Immature natural killer cell (primary cell): ENCODE results near the gene IL7R. TPM values are rescaled to one million over a fixed set of nuclear protein-coding genes. Genes with fewer than 3 reads are reported as not detected.
"Not testable (repeated sequence)": the region's sequence is repeated elsewhere in the genome, so short reads cannot be mapped to it uniquely, and the experiment has no call there.

Experiments used
- DNase-seq, 3 donors: peaks; one replicate each; pipeline ENCODE4 v3.0.0; 2022; ENCODE audit warnings: mixed read lengths in 1 of 3
- H3K27ac Mint-ChIP-seq, 6 donors: one replicate each; pipeline ENCODE4 v1.8.0; 2020; ENCODE audit warnings: mixed read lengths in 6 of 6, mild to moderate bottlenecking in 5 of 6, inconsistent platforms in 4 of 6, moderate library complexity in 3 of 6
- H3K27me3 Mint-ChIP-seq, 3 donors: one replicate each; pipeline ENCODE4 v1.8.0; 2020 to 2021; ENCODE audit warnings: low read depth in 3 of 3, mild to moderate bottlenecking in 3 of 3, mixed read lengths in 3 of 3, moderate library complexity in 3 of 3, inconsistent platforms in 1 of 3
- H3K36me3 Mint-ChIP-seq, 3 donors: one replicate each; pipeline ENCODE4 v1.8.0; 2020; ENCODE audit warnings: mixed read lengths in 3 of 3, inconsistent platforms in 2 of 3, mild to moderate bottlenecking in 2 of 3
- H3K4me1 Mint-ChIP-seq, 2 donors: one replicate each; pipeline ENCODE4 v1.8.0; 2020; ENCODE audit warnings: inconsistent platforms in 2 of 2, mild to moderate bottlenecking in 2 of 2, mixed read lengths in 2 of 2, moderate library complexity in 1 of 2
- H3K4me3 Mint-ChIP-seq, 5 donors: one replicate each; pipeline ENCODE4 v1.8.0; 2020; ENCODE audit warnings: mild to moderate bottlenecking in 5 of 5, mixed read lengths in 5 of 5, inconsistent platforms in 3 of 5, moderate library complexity in 3 of 5
- H3K9me3 Mint-ChIP-seq, 6 donors: one replicate each; pipeline ENCODE4 v1.8.0; 2020; ENCODE audit warnings: mild to moderate bottlenecking in 6 of 6, mixed read lengths in 6 of 6, inconsistent platforms in 4 of 6, moderate library complexity in 3 of 6
- polyA plus RNA-seq, 3 donors: library from polyadenylated mRNA; unstranded; fragments of 300-500 nt; fragmentation: Illumina TruSeq; gene quantifications; one replicate each; pipeline ENCODE4 v1.2.3, GENCODE V29; 2021

IL7R gene
- polyA plus RNA-seq, 3 donors from 2014 or later: 36.8 to 70.9 (median 65.6) TPM

DNA sequence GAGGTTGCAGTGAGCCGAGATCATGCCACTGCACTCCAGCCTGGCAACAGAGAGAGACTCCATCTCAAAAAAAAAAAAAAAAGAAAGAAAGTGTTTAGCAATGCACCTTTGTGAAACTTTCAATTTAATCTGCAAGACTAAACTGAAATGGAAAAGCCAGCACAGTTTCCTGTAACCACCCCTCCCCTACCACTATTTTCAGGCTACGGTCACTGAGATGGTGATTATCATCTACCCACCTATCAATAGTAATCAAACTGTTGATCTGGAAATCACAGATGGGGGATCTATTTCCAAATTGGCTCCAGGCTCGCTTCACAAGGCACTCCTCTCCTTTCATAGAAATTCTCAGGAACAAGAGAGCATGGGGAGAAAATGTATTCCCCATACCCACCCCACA is 30.6 kb upstream of the IL7R start:
- no peak overlapping the region for H3K27ac Mint-ChIP-seq
- no peak for DNase-seq
- H3K27me3 Mint-ChIP-seq: peaks cover 0 to 4% (median 2%) of the 10 kb centered on the region in 3 donors
- H3K4me1 Mint-ChIP-seq: peaks cover 11 to 18% of the 10 kb centered on the region in 2 donors
- H3K4me3 Mint-ChIP-seq: no peak overlapping the region
- no peaks in the 10 kb centered on the region for H3K36me3 Mint-ChIP-seq
- no peaks in the 10 kb centered on the region for H3K9me3 Mint-ChIP-seq

DNA sequence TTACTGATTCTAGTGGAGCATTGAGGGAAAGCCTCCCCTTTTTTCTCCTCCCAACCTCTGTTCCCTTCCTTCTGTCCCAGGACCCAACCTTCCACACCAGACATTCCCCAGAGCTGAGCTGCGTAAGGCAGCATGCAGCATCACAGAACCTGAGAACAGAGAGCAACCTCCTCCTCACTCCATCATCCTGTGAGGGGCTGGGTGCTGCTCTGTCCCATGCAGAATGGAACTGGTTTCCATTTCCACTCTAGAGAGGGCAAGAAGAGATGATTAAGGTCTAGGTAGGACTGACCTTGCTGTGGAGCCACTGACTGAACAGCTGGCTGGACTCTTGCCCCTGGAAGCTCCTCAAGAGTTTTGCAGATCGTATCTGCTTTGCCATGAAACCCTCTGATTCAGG is 30.1 kb upstream of the IL7R start:
- Mint-ChIP-seq H3K27ac (peak overlapping the region in 2 of 6 donors; percentile 17 to 41), H3K27me3 (peaks cover 0 to 6% (median 4%) of the 10 kb centered on the region in 3 donors), H3K36me3 (no peaks in the 10 kb centered on the region), H3K4me1 (peaks cover 11 to 23% of the 10 kb centered on the region in 2 donors), H3K9me3 (no peaks in the 10 kb centered on the region), H3K4me3 (no peak overlapping the region)
- no peak for DNase-seq

DNA sequence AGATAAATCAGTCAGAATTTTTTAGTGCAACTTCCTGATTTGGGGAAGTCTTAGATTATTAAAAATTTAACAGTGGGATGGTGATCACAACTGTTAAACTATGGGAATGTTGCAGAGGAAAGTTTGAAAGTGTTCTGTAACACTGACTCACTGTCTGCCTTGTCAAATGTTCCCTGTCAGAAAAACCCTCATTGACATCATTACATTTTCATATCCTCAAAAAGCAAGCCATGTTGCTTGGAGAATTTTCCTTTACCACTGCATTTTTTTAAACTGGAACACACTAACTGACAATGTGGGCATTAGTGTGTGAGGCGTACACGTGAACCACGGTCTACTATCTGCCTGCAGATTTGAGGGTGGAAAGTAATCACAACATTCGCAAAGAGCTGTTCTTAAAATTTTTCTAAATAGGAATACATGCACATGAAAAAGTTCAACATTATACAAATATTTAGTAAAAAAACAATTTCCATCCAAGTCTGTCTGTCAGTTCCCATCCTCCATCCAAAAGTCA is 28.6 kb upstream of the IL7R start:
- peaks cover 13 to 23% of the 10 kb centered on the region in 2 donors for H3K4me1 Mint-ChIP-seq
- no peak overlapping the region for H3K27ac Mint-ChIP-seq
- H3K4me3 Mint-ChIP-seq: no peak overlapping the region
- no peak for DNase-seq
- H3K27me3 Mint-ChIP-seq: peaks cover 0 to 11% (median 1%) of the 10 kb centered on the region in 3 donors
- no peaks in the 10 kb centered on the region for H3K9me3 Mint-ChIP-seq
- H3K36me3 Mint-ChIP-seq: no peaks in the 10 kb centered on the region

DNA sequence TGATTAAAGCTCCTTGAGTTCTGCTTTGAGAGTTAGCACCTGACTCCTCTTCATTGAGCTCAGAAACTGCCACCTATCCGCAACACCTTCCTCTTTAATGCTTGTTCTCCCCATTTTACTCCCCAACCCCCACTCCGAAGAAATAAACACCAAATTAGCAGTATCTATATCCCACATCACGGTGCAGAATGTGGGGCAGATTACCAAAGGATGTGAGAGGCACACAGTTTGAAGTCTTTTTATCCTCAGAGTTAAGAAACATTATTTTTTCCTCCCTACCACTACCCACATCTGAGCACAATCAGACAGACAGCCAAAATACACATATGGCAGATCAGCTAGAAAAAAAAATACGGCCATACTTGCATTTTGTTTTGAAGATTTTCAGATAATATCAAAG is 26.1 kb upstream of the IL7R start:
- peaks cover 1 to 20% (median 3%) of the 10 kb centered on the region in 3 donors for H3K27me3 Mint-ChIP-seq
- H3K4me3 Mint-ChIP-seq: no peak overlapping the region
- H3K27ac Mint-ChIP-seq: peak overlapping the region in 2 of 6 donors; percentile 11 to 43
- H3K4me1 Mint-ChIP-seq: peaks cover 20 to 34% of the 10 kb centered on the region in 2 donors
- H3K36me3 Mint-ChIP-seq: no peaks in the 10 kb centered on the region
- no peak for DNase-seq
- H3K9me3 Mint-ChIP-seq: no peaks in the 10 kb centered on the region

DNA sequence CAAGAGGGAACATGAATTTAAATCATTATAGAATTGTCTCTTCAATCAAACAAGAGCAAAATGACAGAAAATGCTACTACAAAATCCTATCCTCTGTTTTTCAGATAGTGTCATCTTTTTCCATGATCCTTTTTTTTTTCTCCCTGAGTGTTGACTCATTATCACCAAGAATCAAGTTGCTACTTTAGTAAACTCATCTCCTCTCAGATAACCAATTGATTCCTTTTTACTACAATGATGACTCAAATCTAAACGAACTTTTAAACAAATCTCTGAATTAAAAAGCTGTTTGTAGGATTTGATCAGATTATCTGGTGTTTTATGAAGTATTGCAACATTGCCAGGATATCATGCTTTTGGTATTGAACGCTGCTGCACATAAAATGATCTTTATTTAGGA is 23.9 kb upstream of the IL7R start:
- no peak for DNase-seq
- peak overlapping the region in 2 of 5 donors; percentile 19 to 33 for H3K4me3 Mint-ChIP-seq
- peaks cover 0 to 22% (median 3%) of the 10 kb centered on the region in 3 donors for H3K27me3 Mint-ChIP-seq
- peak overlapping the region in 2 of 6 donors; percentile 5 to 38 for H3K27ac Mint-ChIP-seq
- H3K9me3 Mint-ChIP-seq: no peaks in the 10 kb centered on the region
- H3K4me1 Mint-ChIP-seq: peaks cover 20 to 34% of the 10 kb centered on the region in 2 donors
- H3K36me3 Mint-ChIP-seq: no peaks in the 10 kb centered on the region

DNA sequence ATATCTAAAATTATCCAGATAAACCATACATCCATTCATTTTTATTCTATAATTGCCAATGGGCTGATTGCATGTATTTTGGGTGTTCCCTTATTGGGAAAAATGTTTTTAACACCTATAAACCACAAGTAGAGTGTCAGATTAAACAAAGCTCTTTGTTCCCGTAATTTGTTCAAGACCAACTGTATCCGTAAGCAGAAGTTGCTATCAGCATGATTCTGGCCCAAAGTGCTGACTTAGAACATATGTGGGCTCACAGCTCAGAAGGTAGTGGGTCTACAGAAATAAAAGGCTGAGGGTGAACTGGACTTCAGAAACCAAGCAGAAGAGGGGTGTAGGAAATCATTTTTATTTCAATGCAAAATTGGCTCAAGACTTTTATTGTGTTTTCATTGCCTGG is 23.5 kb upstream of the IL7R start:
- peak overlapping the region in 4 of 6 donors; percentile 19 to 64 (median 44) for H3K27ac Mint-ChIP-seq

DNA sequence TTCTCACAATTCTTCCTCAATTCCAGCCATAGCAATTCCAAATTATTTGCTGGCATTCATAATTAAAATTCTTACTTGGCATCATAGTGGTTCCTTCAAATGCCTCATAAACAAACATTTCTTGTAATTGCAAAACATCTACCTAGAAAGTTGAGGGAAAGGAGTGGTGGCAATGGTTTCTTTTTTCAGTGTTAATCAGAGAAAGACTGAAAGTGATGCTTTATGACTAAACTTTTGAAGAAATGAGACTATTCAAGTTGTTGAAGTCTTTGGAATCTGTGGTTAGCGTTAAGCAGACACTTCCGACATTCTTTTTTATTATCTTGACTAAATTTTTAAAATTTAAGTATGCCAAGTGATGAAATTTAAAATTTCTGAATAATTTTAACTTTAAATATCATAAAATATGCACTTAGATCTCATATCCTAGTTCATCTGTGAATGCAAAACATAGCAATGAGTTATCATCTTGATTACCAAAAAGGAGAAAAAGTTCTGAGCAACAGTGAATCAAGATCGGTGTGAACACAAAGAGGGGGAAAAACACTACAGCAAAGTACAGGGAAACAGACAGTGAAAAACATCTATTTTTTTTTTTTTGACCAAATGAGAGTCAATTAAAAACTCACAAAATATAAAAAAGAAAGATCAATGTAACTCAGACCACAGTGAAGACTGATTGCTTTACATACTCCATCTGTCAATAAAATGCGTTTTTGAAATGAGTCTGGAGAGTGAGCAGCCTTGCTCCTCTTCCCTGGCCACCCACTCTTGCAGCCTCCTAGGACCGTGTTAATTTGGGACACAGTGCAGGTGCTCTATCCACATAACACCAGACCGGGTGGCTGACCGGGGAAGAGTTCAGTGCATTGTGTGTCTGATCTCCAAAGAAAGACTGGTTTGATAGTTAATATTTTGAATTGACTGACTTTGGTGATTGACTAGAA is 20.6 kb upstream of the IL7R start:
- Mint-ChIP-seq H3K36me3 (no peaks in the 10 kb centered on the region), H3K27me3 (peaks cover 0 to 23% (median 3%) of the 10 kb centered on the region in 3 donors), H3K27ac (no peak overlapping the region), H3K4me3 (no peak overlapping the region), H3K4me1 (peaks cover 15 to 25% of the 10 kb centered on the region in 2 donors), H3K9me3 (no peaks in the 10 kb centered on the region)
- no peak for DNase-seq

More for the DNA sequence above, 23.5 kb upstream of the IL7R start:
- H3K27me3 Mint-ChIP-seq: peaks cover 0 to 22% (median 3%) of the 10 kb centered on the region in 3 donors
- no peaks in the 10 kb centered on the region for H3K36me3 Mint-ChIP-seq
- H3K4me1 Mint-ChIP-seq: peaks cover 20 to 34% of the 10 kb centered on the region in 2 donors
- H3K4me3 Mint-ChIP-seq: peak overlapping the region in 3 of 5 donors; percentile 19 to 67 (median 55)
- no peak for DNase-seq
- H3K9me3 Mint-ChIP-seq: no peaks in the 10 kb centered on the region

DNA sequence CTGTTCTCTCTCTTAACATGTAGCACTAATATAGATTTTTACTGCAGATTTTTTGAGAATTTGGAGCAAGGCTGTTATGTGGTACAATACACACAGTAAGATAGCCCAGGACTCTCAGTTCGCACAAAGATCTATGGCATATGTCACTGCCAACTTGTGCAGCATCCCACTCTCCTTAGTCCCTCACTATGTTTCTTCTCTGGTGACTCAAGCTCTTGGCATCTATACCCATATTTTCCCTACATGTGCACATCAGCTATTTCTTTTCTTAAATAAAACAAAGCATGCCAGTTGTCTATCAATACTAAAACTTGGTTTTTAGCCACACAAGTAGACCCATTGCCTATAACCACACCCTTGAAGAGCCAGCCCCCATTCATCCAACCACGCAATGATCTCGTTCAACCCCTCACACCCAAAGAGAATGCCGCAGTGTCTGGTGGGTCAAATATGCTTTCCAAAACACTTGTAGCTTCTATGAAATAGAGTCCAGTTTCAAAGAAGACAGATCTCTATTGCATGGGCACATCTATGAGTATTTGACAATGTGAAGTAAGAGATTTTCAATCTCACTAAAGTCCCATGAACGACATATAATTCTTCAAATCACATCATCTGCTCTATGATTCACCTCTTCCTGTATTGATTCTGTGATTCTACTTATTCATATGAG is 18.2 kb upstream of the IL7R start:
- peaks cover 0 to 13% (median 3%) of the 10 kb centered on the region in 3 donors for H3K27me3 Mint-ChIP-seq
- no peak overlapping the region for H3K27ac Mint-ChIP-seq
- H3K4me1 Mint-ChIP-seq: peaks cover 3 to 7% of the 10 kb centered on the region in 2 donors
- no peak for DNase-seq
- H3K36me3 Mint-ChIP-seq: no peaks in the 10 kb centered on the region
- peaks cover 0 to 5% (median 0%) of the 10 kb centered on the region in 6 donors for H3K9me3 Mint-ChIP-seq
- H3K4me3 Mint-ChIP-seq: no peak overlapping the region

DNA sequence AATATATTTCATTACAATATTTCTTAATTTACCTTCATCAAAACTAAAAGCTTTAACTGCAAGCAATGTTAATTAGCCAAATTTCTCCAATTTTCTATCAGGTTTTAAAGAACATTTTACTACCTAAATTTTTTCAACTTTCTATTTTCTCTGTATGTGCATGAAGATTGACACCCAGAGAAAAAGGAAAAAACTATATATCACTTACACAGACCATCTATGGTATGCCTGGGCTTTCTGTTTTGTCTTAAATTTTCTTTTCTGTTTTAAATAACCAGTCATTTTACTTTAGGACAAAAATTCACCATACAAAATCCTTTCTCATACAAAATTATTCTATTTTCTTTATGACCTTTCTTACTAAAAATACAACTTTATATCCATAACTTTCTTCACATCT is 13.8 kb upstream of the IL7R start:
- Mint-ChIP-seq H3K27ac (no peak overlapping the region), H3K9me3 (peaks cover 7 to 18% (median 12%) of the 10 kb centered on the region in 6 donors), H3K36me3 (peaks cover 0 to 9% (median 7%) of the 10 kb centered on the region in 3 donors), H3K4me1 (no peaks in the 10 kb centered on the region), H3K4me3 (no peak overlapping the region), H3K27me3 (peaks cover 0 to 4% (median 4%) of the 10 kb centered on the region in 3 donors)
- no peak for DNase-seq

DNA sequence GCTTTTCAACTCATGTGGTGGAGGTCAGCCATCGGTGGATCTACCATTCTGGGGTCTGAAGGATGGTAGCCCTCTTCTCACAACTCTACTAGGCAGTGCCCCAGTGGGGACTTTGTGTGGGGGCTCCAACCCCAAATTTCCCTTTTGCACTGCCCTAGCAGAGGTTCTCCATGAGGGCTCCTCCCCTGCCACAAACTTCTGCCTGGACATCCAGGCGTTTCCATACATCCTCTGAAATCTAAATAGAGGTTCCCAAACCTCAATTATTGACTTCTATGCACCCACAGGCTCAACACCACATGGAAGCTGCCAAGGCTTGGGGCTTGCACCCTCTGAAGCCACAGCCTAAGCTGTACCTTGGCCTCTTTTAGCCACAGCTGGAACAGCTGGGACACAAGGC is 11.2 kb upstream of the IL7R start:
- DNase-seq, H3K27ac Mint-ChIP-seq, H3K4me3 Mint-ChIP-seq, H3K4me1 Mint-ChIP-seq, H3K27me3 Mint-ChIP-seq, H3K36me3 Mint-ChIP-seq: not testable (repeated sequence)
- peaks cover 7 to 18% (median 12%) of the 10 kb centered on the region in 6 donors for H3K9me3 Mint-ChIP-seq

DNA sequence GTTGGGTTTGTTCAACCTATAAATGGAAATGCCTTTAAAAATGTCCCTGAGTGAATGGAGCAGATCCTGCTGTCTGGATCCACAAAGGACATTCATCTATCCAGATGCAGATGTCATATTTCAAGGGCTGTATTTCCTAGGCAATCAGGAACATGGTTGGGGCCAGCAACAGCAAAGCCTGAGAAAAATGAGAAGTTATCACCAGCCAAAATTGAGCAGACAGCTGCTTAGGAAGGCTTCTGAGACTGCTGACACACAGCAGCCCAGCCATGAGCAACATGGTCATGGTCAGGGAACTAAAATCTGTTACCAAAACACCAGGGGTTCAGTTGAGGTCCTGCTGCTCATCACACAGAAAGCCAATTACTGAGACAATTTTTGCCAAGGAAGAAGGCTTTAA is 9.2 kb upstream of the IL7R start:
- DNase-seq: no peak
- H3K36me3 Mint-ChIP-seq: peaks cover 0 to 9% (median 7%) of the 10 kb centered on the region in 3 donors
- H3K9me3 Mint-ChIP-seq: peaks cover 7 to 18% (median 12%) of the 10 kb centered on the region in 6 donors
- peaks cover 0 to 5% (median 0%) of the 10 kb centered on the region in 3 donors for H3K27me3 Mint-ChIP-seq
- H3K4me1 Mint-ChIP-seq: no peaks in the 10 kb centered on the region
- no peak overlapping the region for H3K27ac Mint-ChIP-seq
- H3K4me3 Mint-ChIP-seq: no peak overlapping the region

DNA sequence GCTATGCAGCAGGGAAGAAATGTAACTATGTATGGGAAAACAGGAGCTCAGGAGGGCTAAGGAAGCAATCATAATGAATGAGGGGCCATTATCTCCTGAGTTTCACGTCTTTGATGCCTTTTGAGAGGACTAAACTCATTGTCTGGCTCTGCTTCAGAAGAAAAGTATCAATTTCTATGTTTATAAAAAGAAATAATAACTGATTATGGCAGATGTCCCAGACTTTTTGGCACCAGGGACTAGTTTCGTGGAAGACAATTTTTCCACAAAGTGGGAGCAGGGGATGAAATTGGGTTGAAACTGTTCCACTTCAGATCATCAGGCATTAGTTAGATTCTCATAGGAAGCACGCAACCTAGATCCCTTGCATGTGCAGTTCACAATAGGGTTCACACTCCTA is 8.7 kb upstream of the IL7R start:
- Mint-ChIP-seq H3K36me3 (peaks cover 0 to 9% (median 7%) of the 10 kb centered on the region in 3 donors), H3K27ac (no peak overlapping the region), H3K9me3 (peaks cover 7 to 18% (median 12%) of the 10 kb centered on the region in 6 donors), H3K4me1 (peaks cover 0 to 1% of the 10 kb centered on the region in 2 donors), H3K4me3 (no peak overlapping the region), H3K27me3 (peaks cover 0 to 5% (median 0%) of the 10 kb centered on the region in 3 donors)
- no peak for DNase-seq

DNA sequence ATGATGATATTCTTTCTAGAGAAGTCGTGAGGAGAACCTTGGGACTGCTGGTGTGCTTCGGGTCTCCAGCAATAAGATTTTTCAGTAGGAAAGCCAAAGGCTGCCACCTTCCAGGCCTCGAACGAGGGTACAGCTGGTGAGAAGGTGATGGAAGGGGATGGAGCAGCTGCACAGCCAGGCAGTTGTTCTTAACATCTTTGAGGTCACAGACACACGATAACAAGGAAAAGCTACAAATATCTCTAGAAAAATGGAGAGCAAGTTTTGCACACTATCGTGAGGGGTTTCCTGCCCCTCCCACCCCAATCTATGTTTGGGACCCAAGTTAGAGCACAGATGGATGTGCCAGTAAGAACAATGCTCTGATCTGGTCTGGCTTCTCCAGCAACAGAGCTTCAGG is 6.8 kb upstream of the IL7R start:
- Mint-ChIP-seq H3K4me1 (peaks cover 16 to 20% of the 10 kb centered on the region in 2 donors), H3K36me3 (peaks cover 0 to 7% (median 5%) of the 10 kb centered on the region in 3 donors)
- DNase-seq: no peak

More for the DNA sequence above, 6.8 kb upstream of the IL7R start:
- Mint-ChIP-seq H3K27ac (no peak overlapping the region), H3K27me3 (peaks cover 0 to 7% (median 0%) of the 10 kb centered on the region in 3 donors), H3K4me3 (no peak overlapping the region), H3K9me3 (peaks cover 7 to 17% (median 9%) of the 10 kb centered on the region in 6 donors)
